GM19397 (cell line): ENCODE data around the gene LIMCH1.
"Not testable (repeated sequence)": the region's sequence is repeated elsewhere in the genome, so short reads cannot be mapped to it uniquely, and the experiment has no call there.

Experiments
- ATAC-seq: cut with Tn5 transposase; IDR thresholded peaks from one replicate; pipeline ENCODE4 v1.9.1; 2021; ENCODE audit warnings: mild to moderate bottlenecking, moderate library complexity; ENCODE audit not compliant: unreplicated experiment

LIMCH1 gene

DNA sequence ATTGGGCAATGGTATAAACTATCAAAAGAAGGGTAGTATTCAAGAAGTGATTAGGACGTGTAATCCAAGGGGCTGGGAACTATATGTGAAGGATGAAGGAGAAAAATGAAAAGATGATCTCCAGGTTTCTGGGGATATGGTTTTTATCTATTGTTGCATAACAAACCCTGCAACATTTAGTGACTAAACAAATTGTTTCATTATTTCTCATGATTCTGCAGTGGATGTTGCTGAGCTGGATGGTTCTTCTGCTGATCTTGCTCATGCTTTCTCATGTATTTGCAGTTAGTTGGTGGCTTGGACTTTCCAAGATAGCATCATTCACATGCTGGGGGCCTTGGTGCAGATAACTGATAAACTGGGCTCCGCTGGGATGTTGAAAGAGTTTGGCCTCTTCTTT lies 181.5 kb downstream of the LIMCH1 start:
- ATAC-seq, result no peak

DNA sequence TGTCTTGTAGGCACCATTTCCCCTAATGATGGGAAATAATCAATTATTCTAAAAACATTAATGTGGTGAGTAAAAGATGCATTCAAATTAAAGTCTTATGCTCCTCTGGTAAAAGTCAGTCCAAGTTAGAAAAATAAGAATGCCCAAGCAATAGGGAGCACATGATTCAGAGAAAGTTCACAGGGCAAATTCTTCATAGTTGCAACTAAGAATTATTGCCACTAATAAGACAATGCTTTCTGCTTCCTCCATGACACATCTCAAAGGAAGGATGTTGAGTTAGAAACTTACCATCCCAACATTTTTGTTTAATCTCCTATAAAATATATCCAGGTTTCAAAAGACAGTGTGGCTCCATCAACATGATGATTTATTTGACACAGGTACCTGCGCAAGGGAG lies 184.2 kb downstream of the LIMCH1 start:
- no peak for ATAC-seq

DNA sequence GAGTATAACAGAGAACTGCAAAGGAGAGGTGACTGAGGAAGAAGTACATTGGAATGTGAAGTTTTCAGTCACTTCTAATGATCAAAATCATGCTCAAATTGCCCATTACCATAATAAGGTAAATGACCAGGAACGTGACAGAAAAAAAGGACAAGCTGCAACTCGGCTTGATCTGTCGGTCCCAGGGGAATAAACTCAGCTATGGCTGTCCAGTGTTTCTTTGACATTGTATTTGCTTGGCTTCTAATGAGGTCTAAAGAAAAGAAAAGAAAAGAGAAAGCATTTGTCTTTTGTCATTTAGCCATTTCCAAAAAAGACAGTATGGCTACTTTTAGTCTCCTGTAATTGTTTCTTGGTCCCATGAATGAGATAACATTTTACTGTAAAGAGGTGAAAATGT lies 185.3 kb downstream of the LIMCH1 start:
- ATAC-seq, result no peak

DNA sequence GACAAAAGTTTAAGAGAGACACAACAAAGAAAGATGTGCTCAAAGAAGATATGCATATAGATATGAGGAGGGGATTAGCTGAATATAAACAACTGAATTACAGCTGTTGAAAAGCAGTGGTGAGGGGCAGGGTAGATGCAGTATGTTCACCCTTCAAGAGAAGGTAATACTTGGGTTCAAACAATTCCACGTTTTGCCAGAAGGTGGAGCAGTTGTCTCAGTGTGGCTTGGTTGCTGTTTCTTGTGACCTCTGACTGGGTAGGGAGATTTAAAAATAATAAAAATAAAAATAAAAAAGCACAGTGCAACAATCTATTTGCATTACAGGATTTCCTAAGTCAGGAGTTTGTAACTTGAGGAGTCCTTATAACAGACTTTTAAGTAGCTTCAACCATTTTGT lies 187.3 kb downstream of the LIMCH1 start:
- ATAC-seq, result no peak

DNA sequence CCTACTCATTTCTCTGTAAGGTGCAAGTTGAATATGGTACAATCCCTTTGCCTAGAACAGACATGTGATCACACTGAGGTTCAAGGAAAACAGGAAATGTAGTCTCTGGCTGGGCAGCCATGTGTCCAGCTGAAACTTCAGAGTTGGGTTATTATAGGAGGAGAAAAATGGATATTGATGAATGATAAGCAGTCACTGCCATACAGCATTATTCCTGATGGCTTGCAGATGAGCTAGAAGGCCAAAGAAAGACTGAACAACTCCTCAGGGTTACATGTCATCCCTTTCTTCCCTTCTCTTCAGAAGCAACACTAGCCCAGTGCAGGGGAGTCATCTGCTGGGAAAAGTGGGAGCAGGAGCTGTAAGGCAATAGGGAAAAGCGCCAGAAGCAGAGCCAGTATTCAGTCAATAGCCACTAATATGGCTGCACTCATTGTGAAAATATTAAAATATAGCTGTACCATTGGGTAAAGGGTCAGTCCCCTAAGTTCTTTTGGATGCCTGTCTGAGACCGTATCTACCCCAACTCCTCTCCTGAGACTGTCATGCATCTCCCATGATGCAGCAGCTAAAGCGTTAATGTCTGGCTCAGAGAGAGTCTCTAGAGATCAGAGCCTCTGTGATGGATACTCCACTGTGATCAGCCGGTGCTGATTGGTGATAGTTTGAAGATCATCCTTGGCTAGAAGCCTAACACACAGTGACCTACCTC lies 190.1 kb downstream of the LIMCH1 start:
- no peak for ATAC-seq

DNA sequence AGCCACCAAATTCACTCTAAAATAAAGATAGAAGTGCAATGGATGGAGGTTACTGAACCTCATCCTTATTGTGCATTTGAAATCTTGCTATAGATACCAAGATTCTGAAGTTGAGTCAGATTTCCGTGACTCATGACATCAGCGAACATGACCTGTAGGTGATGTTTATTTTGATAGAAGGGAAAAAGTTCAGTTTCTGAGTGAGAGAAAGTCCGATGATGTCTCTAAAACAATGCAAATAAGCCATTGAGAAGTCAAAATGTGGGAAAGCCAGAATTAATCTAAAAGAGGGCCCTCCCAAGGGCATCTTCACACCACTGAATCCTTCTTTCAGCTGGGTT lies 190.6 kb downstream of the LIMCH1 start:
- no peak for ATAC-seq

DNA sequence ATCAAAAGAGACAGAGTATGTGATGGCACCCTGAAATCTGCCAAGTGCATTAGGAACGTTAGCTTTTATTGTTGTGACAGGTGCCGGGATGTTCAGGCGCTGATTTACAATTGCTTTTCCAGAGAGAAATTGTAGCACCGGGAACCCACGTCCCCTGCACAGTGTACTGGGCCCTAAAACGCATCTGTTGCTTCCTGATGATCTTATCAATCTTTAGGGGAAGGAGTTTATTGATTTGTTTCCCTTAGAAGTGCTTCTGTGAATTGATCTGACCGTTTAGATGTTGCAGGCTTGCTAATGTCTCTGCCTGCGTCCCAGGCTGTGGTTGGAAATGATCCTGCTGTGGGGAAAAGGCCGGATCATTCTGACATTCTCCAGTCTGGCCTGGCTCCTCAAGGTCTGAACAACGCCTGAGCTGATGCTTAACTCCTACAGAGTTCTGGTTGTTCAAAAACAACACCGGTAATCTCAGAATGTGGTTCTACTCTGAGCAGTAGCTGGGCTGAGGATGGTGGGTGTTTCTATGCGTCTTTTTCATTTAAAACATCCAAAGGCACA lies 193.7 kb downstream of the LIMCH1 start:
- ATAC-seq, result no peak

DNA sequence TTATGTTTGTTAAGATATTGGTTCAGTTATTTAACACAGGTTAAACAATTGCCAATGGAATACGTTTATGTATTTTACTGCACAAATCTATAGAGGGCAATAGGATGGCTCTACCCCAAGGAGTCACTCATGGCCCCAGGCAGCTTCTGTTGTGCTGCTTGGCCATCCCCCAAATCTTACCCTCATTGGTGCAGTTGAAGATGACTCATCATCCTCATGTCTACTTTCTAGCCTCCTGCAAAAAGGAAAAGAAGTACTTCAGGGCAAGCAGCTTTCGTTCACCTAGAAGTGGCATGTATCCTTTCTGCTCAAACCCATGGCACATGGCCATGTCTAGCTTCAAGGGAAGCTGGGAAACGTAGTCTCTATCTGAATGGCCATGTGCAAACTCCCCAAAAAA lies 196.4 kb downstream of the LIMCH1 start:
- no peak for ATAC-seq

DNA sequence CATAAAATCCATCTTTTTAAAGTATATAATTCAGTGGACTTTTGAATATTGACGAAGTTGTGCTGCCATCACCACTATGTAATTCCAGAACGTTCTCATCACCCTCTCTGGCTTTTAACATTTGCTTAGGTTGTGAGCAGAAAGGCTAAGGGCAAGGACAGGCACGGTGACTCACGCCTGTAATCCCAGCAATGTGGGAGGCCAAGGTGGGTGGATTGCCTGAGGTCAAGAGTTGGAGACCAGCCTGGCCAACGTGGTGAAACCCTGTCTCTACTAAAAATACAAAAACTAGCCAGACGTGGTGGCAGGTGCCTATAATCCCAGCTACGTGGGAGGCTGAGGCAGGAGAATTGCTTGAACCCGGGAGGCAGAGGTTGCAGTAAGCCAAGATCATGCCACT lies 199.5 kb downstream of the LIMCH1 start:
- ATAC-seq, result not testable (repeated sequence)

DNA sequence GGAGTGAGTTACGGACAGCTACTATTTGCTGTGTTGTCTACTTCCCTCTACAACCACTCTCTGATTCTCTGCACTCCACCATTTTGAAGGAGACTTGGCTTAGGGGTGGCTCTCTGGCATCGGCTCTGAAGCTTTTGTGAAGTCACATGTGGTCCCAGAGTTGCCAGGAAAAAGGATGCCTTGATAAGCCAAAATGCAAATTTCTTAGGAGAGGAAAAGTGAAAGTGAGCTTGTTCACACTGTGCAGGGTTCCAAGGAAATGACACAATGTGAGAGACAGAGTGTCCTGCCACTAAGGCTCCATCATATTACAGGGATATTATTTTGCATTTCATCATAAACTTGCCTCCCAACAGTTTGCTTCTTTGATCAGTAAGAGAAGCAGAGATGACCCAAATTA lies 203.4 kb downstream of the LIMCH1 start:
- no peak for ATAC-seq

DNA sequence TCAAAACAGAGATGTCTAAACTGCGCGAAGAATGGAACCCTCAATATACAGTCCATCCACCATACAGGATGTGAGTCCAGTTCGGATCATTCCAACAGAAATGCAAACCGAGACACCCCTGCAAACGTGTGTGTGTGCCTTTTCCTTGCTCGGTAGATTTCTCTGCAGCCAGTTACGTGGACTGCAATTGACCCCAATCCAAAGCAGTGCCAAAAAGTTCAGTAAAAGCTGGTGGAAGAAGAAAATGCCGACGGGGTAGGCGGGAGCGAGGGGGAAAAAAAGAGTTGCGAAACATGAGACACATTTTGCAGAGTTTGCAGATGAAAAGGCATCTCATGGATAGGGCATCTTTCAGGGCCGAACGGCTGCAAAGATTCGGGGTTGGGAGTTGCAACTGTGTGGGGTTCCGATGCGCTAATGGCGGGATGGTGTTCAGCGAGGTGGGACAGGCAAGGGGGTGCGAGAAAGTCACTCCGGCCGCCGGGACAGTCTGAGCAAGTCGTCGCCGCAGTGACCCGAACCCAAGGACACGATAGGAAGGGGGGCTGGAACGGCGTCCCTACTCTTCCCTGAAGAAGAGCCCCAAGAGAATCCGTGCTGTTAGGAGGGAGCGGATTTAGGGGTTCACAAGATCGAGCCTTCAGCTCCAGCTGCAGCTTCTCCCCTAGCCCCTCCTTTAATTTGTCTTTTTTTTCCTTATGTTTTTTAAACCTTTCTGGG lies 206.8 kb downstream of the LIMCH1 start:
- no peak for ATAC-seq

DNA sequence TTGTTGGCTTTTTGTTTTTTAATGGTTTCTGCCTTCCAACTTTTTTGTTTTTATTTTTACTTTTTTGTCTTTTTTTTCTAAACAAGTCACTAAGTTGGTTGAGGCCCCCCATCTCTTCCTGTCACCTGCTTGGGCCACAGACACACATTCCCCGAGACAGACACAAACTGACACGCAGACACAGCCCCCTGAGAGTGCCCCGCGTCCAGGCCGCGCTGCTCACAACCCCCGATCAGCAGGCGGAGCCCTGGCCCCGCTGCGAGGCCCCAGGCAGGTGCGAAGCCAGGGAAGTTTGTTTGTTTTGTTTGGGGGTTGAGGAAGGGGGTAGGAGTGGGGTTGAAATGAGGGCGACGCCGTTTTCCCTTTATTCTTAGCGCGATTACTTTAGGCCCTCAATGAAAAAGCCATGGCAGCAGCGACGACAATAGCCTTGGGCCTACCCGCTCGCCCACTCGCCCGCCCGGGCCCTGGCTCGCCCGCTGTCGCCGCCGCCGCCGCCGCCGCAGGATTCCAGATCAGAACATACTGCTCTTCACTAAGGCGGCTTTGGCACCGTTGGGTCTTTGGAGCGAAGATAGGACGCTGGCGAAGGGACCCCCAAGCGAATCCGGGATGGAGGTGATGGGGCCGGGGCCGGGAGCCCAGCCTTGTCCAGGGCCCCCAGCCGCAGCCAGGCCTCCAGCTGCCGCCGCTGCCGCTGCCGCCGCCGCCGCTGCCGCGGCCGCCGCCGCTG lies 207.5 kb downstream of the LIMCH1 start:
- no peak for ATAC-seq

DNA sequence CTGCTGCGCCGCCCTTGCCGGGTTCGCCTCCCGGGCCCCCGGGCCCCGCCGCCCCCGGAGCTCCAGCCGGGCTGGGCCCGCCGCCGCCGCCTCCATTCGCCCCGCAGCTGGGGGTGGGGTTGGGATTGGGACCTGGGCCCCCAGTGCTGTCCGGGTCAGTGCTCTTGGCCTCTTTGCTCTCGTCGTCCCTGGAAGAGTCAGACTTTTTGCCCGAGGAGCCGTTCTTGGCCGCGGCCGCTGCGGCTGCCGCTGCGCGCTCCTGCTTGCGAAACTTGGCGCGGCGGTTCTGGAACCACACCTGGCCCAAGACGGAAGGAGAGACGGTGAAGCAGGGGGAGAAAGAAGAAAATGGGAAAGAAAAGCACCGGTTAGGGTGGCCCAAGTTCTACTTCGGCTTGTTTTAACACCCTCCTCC lies 208.1 kb downstream of the LIMCH1 start:
- no peak for ATAC-seq

DNA sequence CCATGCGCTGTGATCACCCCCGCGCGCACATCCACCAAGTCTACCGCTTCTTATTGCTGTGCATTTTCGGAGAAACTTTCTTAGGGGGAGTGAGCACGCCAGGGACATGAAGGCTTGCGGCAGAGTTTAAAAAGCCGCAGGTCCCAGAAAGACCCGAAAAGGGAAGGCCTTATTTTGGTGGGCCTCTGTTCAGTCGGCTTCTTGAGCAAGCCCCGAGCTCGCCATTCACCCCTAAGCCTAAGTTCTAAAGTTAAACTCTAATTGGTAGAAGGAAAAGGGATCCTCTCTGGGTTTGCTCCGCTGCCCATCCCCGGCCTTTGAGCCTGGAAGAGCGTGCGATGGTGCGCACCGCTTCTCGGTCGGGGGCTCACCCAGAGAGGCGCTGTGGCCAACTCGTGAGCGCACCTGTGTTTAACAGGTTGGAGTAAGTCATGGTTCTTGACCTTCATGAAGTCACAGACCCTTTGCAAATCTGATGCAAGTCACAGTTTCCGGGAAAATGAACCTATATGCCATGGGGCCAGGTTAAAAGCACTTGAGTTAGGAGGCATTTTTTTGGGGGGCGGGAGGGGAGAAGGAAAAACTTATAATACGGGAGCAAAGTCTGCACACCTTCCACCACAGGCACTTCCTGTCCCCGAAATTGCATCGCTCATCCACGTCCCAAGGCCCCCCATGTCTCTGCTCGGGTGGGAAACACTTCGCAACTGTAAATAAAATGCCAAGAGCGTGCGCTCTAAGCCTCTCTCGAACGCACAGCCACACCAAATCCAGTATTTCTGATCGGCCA lies 208.7 kb downstream of the LIMCH1 start:
- no peak for ATAC-seq

DNA sequence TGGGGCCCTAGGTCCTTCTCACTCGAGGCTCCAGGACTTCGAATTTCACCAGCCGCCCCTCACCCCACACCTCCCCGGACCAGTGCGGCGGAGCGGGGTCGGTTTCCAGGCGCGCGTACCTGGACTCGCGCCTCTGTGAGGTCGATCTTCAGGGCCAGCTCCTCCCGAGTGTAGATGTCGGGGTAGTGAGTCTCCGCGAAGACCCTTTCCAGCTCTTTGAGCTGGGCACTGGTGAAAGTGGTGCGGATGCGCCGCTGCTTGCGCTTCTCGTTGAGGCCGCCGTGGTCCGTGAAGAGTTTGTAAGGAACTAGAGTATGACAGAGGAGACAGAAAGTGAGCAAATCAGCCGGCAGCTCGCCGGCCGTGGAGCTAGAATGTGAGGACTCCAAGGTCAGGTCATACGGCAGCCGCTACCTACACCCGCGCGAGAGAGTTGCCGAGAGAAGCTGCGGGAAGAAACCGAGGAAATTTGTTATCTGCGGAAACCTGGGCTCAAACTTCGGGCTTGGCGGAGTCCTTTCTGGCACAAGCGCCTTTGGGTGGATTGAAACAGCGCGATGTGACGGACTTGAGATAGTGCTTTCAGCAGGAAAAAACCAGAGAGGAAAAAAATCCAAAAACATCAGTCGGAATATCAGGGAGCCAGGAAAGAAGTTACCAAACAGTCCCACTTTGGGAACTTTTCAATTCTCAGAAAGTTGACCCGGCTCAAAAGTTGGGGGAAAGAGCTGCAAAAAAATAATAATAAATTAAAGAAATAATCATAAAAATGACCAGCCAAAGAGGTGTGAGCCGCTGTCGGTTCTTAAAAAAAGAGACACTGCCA lies 209.5 kb downstream of the LIMCH1 start:
- no peak for ATAC-seq

DNA sequence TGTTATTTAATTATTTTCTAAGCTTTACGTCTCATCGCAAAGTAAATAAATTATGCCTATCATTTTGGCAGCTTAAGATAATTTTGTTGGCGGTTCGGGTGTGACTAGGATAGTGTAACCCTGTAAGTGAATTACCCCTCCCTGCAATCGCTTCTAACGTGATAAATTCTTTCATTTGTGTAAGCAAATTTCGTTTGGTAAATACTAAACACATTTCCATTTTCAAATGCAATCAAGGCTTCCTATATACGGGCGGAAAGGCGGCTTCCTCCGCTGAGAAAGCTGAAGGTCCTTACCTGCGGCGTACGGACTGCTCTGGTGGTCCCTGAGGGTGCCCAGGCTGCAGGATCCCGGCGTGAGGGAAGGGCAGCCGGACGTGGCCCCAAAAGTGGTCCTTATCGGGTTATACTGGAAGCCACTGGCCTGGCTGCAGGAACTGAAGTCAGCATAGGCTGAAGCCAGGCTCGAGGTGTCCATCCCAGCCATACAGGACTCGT lies 210.2 kb downstream of the LIMCH1 start:
- no peak for ATAC-seq

DNA sequence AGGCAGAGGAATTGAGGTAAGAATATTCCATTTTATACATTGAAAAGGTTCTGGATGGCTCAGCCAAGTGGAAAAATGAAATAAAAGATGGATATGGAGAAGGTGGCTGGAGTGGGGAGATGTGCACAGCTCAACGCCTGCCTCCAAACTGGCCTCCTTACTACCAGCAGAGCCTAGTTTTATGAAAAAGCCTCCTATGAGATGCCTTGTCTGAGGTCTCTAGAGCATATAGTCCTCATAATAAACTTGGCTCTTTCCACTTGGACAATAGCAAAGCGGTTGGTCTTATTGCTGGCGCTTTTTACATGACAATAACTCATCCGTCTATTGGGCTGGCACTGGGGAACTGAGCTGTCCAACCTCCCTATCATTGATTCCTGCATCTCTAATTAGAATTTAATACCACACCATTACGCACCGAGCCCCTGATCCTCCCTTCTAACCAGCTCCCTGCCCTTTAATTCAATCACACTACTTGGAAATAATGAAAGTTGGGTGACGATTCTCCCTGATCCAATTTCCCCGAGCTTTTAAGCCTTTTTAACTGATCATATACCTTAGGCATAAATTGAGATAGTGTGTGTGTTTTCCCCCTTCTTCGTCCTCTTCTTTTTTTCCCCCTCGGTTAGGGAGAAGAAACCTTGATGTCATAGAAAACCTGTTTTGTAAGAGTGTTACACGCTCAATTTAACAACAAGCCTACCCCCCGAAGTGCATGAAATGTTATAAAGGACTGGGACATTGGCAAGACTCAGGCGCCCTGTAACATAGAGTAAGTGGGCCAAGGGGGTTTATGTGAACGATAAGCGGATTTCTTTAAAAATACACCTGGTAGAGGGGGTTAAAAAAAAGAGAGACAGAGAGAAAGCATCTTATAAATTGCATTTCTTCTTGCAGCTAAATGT lies 210.9 kb downstream of the LIMCH1 start, which contains the start of gene PHOX2B:
PHOX2B (minus strand) TSS at position 155 of the 905 bp plus-strand sequence; CDS start at position 40, 115 bp downstream.
- ATAC-seq, result no peak

DNA sequence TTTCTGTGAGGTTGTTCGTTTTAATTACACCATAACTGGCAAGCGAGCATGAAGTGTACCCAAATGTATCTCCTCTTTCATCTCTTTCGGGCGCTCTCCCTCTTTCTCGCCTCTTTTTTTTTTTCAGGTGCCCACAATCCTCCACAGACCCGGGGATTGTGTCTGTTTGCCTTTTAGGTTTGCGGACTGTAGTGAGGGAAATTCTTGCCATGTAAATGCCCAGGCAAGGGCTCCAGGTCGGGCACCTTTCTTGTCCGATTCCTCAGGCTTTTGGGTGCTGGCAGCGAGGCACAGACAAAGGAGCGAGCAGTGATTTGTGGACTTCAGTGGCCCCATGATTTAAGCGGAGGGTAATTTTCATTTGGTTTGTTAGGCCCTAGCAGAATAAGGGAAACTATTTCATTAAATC lies 211.7 kb downstream of the LIMCH1 start:
- no peak for ATAC-seq
